Hematopoietic multipotent progenitor cell treated with erythropoietin and hydrocortisone succinate and interleukin-3 and kit ligand, for 17 days (in vitro differentiated cells): ENCODE results near the gene PCDHGA5.
"Not testable (repeated sequence)": the region's sequence is repeated elsewhere in the genome, so short reads cannot be mapped to it uniquely, and the experiment has no call there.

Experiments
- DNase-seq: peaks from one replicate; pipeline ENCODE4 v3.0.0-alpha.2; 2015; ENCODE audit warnings: low spot score

The PCDHGA5 gene

GRCh38 chr5:141414548-141415274 is 50.7 kb downstream of the PCDHGA5 start:
- not testable (repeated sequence) for DNase-seq

GRCh38 chr5:141415275-141415618 is 51.3 kb downstream of the PCDHGA5 start:
- DNase-seq: not testable (repeated sequence)
